GM21786 (cell line): ENCODE results near the gene LAMA3.

ENCODE experiments used
- ATAC-seq: cut with Tn5 transposase; IDR thresholded peaks from one replicate; pipeline ENCODE4 v1.9.1; 2021; ENCODE audit not compliant: unreplicated experiment

The LAMA3 gene

GRCh38 chr18:23929362-23929930, 240.2 kb downstream of the LAMA3 start:
- no peak for ATAC-seq

- ATAC-seq: no peak
Observed at GRCh38 chr18:23930002-23930401, 240.7 kb downstream of the LAMA3 start.

GRCh38 chr18:23932385-23933067, 243.3 kb downstream of the LAMA3 start:
- no peak for ATAC-seq

DNA sequence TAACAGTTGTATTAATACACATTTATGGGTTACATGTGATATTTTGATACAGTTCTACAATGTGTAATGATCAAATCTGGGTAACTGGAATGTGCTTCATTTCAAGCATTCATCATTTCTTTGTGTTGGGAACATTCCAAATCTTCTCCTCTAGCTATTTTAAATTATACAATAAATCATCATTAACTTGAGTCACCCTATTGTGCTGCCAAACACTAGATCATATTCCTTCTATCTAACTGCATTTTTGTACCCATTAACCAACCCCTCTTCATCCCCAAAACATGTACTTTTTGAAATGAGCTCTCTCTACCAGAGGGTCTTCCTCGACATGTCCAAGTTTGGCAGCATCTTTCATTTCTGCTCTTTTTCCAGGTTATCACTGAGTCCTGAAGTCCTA, 244.2 kb downstream of the LAMA3 start:
- no peak for ATAC-seq

DNA sequence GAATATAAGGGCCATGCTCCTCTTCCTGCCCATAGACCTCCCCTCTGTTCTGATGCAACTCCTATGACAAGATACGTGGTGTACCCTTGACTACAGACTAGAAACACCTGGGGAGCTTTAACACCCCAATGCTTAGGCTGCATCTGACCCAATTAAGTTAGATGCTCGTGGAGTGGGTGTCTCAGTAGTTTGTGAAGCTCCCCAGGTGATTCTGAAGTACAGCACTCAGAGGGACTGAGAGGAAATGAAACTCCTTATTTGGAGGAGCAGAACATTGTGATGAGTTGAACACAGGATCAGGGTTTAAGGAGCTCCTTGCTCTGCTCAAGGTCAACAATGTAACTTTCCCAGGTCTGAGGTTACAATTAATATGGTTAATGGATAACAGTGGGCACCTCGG, 245.0 kb downstream of the LAMA3 start:
- ATAC-seq: peak; percentile 56

DNA sequence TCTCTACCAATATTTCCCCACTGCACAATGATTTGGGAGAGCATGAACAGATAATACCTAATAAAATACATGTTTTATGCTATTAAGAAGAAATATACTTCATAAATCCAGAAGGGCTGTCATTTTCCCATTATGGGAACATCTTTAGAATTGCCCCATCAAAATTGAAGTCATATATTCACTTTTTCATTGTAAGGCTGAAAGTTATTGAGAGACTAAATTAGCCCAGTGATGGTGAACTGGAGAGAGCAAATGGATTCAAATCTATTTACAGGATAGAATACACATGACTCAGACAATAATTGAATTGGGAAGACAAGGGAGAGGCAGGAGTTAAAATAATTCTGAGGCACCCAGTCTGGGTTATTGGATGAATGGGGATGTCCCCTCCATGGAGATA, 245.6 kb downstream of the LAMA3 start:
- no peak for ATAC-seq

DNA sequence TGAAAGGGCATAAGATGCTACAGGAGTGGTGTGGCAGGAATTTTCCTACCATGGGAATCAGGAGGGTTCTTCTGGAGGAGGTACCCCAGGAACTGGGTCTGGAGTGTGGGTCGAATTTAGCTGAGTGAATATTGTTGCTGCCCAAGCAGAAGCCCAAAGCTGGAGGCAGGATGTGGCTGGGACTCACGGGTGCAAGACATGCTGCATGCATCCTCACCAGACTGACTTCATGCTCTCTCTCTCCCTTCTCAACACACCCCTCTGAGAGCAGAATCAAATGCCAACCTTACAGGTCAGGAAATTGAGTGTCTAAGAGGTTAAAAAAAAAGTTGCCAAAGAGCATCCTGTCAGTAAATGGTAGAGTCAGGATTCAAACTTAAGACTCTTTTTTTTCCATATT, 246.6 kb downstream of the LAMA3 start:
- no peak for ATAC-seq

- ATAC-seq: no peak
Observed at GRCh38 chr18:23936381-23936958, 247.2 kb downstream of the LAMA3 start.

- ATAC-seq: no peak
Observed at GRCh38 chr18:23938043-23938756, 248.9 kb downstream of the LAMA3 start.

GRCh38 chr18:23938901-23939341, 249.7 kb downstream of the LAMA3 start:
- ATAC-seq: no peak

DNA sequence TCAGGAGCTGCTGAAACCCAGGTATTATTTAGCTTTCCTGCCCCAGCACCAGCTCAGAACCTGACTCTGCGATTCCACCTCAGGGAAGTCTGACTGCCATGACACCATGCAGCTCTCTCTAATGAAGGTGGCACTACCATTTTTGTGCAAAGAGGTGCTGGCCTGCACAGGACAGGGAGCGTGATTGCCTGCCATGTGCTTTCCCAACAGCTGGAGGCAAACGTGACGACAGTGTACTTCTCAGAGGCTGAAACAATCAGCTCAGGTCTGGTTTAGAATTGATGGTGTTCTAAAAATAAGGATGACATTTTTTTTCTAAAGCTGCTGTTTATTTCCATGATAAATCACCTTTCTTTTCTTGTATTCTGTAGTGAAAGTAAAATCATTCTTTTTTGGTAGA, 250.1 kb downstream of the LAMA3 start:
- ATAC-seq: no peak

GRCh38 chr18:23939896-23940295, 250.6 kb downstream of the LAMA3 start:
- ATAC-seq: no peak

GRCh38 chr18:23941791-23942190, 252.5 kb downstream of the LAMA3 start:
- no peak for ATAC-seq

- ATAC-seq: peak; percentile 82
Observed at GRCh38 chr18:23943104-23943503, 253.9 kb downstream of the LAMA3 start.

- ATAC-seq: no peak
Observed at GRCh38 chr18:23943903-23944624, 254.8 kb downstream of the LAMA3 start.

DNA sequence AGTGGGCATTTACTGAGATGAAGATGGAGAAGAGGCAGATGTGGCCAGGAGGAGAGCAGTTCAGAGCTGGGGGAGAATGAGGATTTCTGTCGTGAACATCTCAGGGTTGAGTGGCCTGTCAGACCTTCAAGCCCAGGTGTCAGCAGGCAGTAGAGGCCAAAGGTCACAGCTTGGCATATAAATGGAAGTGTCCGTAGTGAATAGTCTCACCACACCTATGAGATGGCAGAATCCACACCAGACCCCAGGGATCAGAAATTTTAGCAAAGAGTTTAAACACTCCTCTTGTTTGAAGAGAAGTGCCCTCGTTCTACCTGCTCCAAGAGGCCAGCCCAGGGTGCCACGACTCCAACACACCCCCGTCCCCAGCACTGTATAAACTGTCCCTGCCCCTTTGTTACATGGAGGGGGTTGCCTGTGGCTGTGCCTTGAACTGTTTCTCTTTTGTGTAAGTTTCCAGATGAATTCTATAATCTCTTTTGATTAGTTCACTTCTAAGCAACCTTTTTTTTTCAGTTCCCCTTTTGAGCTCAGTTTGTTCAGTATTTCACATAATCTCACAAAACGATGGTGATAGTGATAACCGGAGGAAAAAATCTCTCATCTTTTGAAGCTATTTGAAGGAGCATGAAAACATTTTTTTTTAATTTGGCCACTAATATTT, 256.3 kb downstream of the LAMA3 start:
- ATAC-seq: peak; percentile 52

DNA sequence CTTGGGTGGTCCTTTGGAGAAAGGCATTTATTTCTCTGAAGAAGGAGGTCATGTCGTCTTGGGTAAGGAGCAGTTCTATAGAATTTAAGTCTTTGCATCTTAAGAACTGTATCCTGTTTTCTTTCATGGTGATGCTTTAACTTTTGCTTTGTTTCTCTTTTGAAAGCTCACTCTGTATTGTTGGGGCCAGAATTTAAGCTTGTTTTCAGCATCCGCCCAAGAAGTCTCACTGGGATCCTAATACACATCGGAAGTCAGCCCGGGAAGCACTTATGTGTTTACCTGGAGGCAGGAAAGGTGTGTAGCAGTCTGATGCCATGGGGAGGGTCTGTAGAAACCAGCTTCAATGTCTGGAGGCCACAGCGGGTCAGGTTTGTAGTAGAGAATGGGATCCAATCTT, 260.6 kb downstream of the LAMA3 start:
- ATAC-seq: no peak

DNA sequence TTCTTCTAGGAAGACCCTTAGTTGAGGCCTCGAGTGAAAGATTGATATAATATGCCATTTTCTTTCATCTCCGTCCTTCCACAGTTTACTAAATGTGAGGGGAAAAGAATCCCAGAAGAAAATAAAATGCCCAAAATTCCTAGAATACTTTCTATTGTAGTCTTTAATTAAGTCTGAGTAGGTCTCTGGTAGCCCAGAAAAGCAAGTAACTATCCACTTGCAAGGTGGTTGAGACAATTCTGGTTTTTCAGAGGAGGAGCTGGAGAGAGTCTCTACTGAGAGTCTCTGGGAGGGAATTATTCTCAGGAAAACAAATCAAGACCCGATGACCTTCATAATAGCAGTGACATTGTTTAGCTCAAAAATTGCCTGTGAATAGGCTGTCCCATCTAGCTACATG, 261.4 kb downstream of the LAMA3 start:
- ATAC-seq: no peak

DNA sequence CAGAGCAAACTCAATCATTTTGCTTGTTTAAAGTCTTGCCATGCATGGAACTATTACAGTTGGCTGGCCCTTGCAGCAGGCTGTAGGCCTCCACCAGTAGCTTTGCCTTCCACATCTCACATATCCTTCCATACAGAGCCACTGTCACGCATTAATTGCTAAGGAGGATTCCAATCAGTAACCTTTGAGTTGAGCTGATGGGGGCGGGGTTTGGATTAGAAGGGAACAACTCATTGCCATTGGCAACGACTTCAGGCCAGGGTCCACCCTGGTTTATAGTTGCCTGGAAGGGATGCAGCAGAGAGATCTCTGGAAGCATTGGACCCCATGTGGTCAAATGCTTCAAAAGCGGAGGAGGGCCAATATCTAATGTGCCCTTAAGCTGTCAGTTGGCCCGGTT, 262.0 kb downstream of the LAMA3 start:
- ATAC-seq: no peak

- no peak for ATAC-seq
Observed at GRCh38 chr18:23953984-23954383, 264.7 kb downstream of the LAMA3 start.

DNA sequence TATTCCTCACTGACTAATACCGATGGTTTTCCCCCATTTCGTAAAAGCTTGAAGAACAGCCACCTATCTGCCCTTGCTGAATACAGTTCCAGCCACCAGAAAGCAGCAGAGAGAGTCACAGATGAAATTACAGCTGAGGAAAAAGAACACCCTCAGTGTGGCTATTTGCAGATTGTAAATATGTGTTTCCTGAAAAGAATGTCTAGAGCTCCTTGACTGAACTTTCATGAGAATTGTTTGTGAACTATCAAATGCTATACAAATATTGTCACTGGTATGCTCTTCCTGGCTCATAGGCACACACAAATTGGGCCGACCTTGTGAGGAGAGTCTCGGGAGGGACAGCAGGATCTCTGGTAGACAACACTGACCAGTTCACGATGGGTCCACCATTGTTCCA, 267.2 kb downstream of the LAMA3 start:
- ATAC-seq: no peak
